ENCODE data around the gene C11orf68. TPM values are rescaled to one million over a fixed set of nuclear protein-coding genes. Genes with fewer than 3 reads are reported as not detected.

Gene C11orf68
- total RNA-seq, 3 donors from 2014 or later (not counting 1 experiment from before 2014, with no cell fraction given): 19.9 to 28.3 (median 20.7) TPM

- Histone ChIP-seq H3K27ac (ENCODE audit: low read length) (no peak overlapping the region), H3K4me3 (ENCODE audit: low read length) (no peak overlapping the region), H3K9me3 (ENCODE audit: control insufficient read depth, insufficient read depth, low read length) (no peaks in the 10 kb centered on the region), H3K4me1 (ENCODE audit: control insufficient read depth, insufficient read depth, low read length) (peaks cover 28% of the 10 kb centered on the region), H3K36me3 (ENCODE audit: control insufficient read depth, insufficient read depth, low read length) (peaks cover 60% of the 10 kb centered on the region), H3K27me3 (ENCODE audit: control insufficient read depth, insufficient read depth, low read length) (no peaks in the 10 kb centered on the region)
- Mint-ChIP-seq H3K36me3 (no peaks in the 10 kb centered on the region), H3K27ac (no peak overlapping the region), H3K27me3 (ENCODE audit: low read depth in 2 of 2) (no peaks in the 10 kb centered on the region), H3K4me3 (no peak overlapping the region), H3K4me1 (peaks cover 24 to 52% of the 10 kb centered on the region in 2 donors), H3K9me3 (no peaks in the 10 kb centered on the region)
- DNase-seq: no peak
- intact Hi-C loops (cut with micrococcal nuclease): loop anchor here (5.0 kb wide), 1 partner anchor 73 kb away; the partner anchor contains the start of gene CCDC85B
- TF ChIP-seq CTCF (IDR thresholded peaks at IDR 0.05): no peak
- ATAC-seq: no peak
- 98% methylated on average over 10 of the region's 10 CpGs for WGBS (ENCODE audit: insufficient coverage)
Measured at GRCh38 chr11:65964906-65965305, 46.0 kb upstream of the C11orf68 start.

GRCh38 chr11:65962141-65962564, 43.3 kb upstream of the C11orf68 start:
- 6% methylated on average over 13 of the region's 13 CpGs for WGBS (ENCODE audit: insufficient coverage)
- Mint-ChIP-seq H3K27me3 (ENCODE audit: low read depth in 2 of 2) (no peaks in the 10 kb centered on the region), H3K27ac (peak overlapping the region; percentile 96 to 98), H3K4me1 (peaks cover 24 to 40% of the 10 kb centered on the region in 2 donors), H3K4me3 (peak overlapping the region; percentile 99), H3K36me3 (no peaks in the 10 kb centered on the region), H3K9me3 (no peaks in the 10 kb centered on the region)
- H3K4me3 ChIP-seq (ENCODE audit: low read length): peak overlapping the region; percentile 75
- H3K4me1 ChIP-seq (ENCODE audit: control insufficient read depth, insufficient read depth, low read length): peaks cover 33% of the 10 kb centered on the region
- peak in 1 of 2 donors; percentile 78 for DNase-seq
- H3K9me3 ChIP-seq (ENCODE audit: control insufficient read depth, insufficient read depth, low read length): no peaks in the 10 kb centered on the region
- no peak for TF ChIP-seq CTCF (IDR thresholded peaks at IDR 0.05)
- no peak for ATAC-seq
- H3K27me3 ChIP-seq (ENCODE audit: control insufficient read depth, insufficient read depth, low read length): no peaks in the 10 kb centered on the region
- peak overlapping the region; percentile 59 for H3K27ac ChIP-seq (ENCODE audit: low read length)
- intact Hi-C loops (cut with micrococcal nuclease): loop anchor here (5.0 kb wide), 1 partner anchor 70 kb away; the partner anchor contains the start of gene CCDC85B
- H3K36me3 ChIP-seq (ENCODE audit: control insufficient read depth, insufficient read depth, low read length): peaks cover 35% of the 10 kb centered on the region

GRCh38 chr11:65961267-65962140, 42.6 kb upstream of the C11orf68 start, which contains the start of gene SART1:
SART1 (plus strand) TSS chr11:65961734; CDS start chr11:65961781, 47 bp downstream.
- WGBS (ENCODE audit: insufficient coverage): under 1% methylated on average over 97 of the region's 97 CpGs
- peaks cover 24 to 40% of the 10 kb centered on the region in 2 donors for H3K4me1 Mint-ChIP-seq

More at GRCh38 chr11:65961267-65962140, 42.6 kb upstream of the C11orf68 start, which contains the start of gene SART1:
- H3K4me1 ChIP-seq (ENCODE audit: control insufficient read depth, insufficient read depth, low read length): peaks cover 40% of the 10 kb centered on the region
- H3K9me3 ChIP-seq (ENCODE audit: control insufficient read depth, insufficient read depth, low read length): no peaks in the 10 kb centered on the region
- Mint-ChIP-seq H3K9me3 (no peaks in the 10 kb centered on the region), H3K27me3 (ENCODE audit: low read depth in 2 of 2) (no peaks in the 10 kb centered on the region), H3K36me3 (no peaks in the 10 kb centered on the region), H3K27ac (peak within 1 kb of the TSS; percentile 96 to 98), H3K4me3 (peak within 1 kb of the TSS; percentile 99)
- H3K36me3 ChIP-seq (ENCODE audit: control insufficient read depth, insufficient read depth, low read length): peaks cover 28% of the 10 kb centered on the region
- H3K27me3 ChIP-seq (ENCODE audit: control insufficient read depth, insufficient read depth, low read length): no peaks in the 10 kb centered on the region
- ATAC-seq: peak; percentile 93 to 97 (median 95)
- H3K27ac ChIP-seq (ENCODE audit: low read length): peak within 1 kb of the TSS; percentile 93
- DNase-seq: peak; percentile 90 to 99
- no peak for TF ChIP-seq CTCF (IDR thresholded peaks at IDR 0.05)
- intact Hi-C loops (cut with micrococcal nuclease): loop anchor here (1.0 to 5.0 kb wide), 5 partner anchors 28 to 101 kb away; partner anchors contain the start of genes BANF1, C11orf68, CCDC85B and DRAP1
- peak within 1 kb of the TSS; percentile 75 for H3K4me3 ChIP-seq (ENCODE audit: low read length)
